Gastroesophageal sphincter (tissue), 4 donors: ENCODE measurements around the gene ITPKA. TPM values are rescaled to one million over a fixed set of nuclear protein-coding genes. Genes with fewer than 3 reads are reported as not detected.
"Not testable (repeated sequence)": the region's sequence is repeated elsewhere in the genome, so short reads cannot be mapped to it uniquely, and the experiment has no call there.

Source experiments
- ATAC-seq: fragments of 150-250 bp; one replicate; pipeline ENCODE4 v1.9.1; 2016; ENCODE audit warnings: mild to moderate bottlenecking, moderate library complexity
- H3K27ac ChIP-seq, 4 donors: fragments of 200-600 bp; sonication (generic) in 3 of 4; 1 replicate in 3 of 4; 2 replicates in 1 of 4; pipeline ENCODE4 v1.5.1; 2016 to 2019
- H3K27me3 ChIP-seq: fragments of 200-600 bp; sonication (generic); one replicate; pipeline ENCODE4 v1.5.1; 2019
- H3K36me3 ChIP-seq, 2 donors: fragments of 200-600 bp; sonication (generic); one replicate each; pipeline ENCODE4 v1.5.1; 2019; ENCODE audit warnings: control low read depth in 1 of 2
- H3K4me1 ChIP-seq, 3 donors: fragments of 200-600 bp; sonication (generic); 1 replicate in 2 of 3; 2 replicates in 1 of 3; pipeline ENCODE4 v1.5.1; 2016 to 2019; ENCODE audit warnings: control low read depth in 2 of 3
- H3K4me3 ChIP-seq, 2 donors: fragments of 200-600 bp; sonication (generic); one replicate each; pipeline ENCODE4 v1.5.1; 2019; ENCODE audit warnings: mild to moderate bottlenecking in 1 of 2, moderate library complexity in 1 of 2
- H3K9me3 ChIP-seq, 3 donors: fragments of 200-600 bp; sonication (generic); one replicate each; pipeline ENCODE4 v1.5.1; 2017 to 2019; ENCODE audit warnings: control low read depth in 2 of 3
- EP300 ChIP-seq: sonication (generic); formaldehyde crosslinking; IDR thresholded peaks from one replicate; pipeline ENCODE4 v1.6.1; 2017; ENCODE audit warnings: antibody characterized with exemption, mild to moderate bottlenecking
- POLR2A ChIP-seq, 2 donors: fragments of 450-650 bp; IDR thresholded peaks; one replicate each; pipeline ENCODE4 v1.6.1; 2017; ENCODE audit warnings: antibody characterized with exemption in 2 of 2, mild to moderate bottlenecking in 2 of 2, moderate library complexity in 1 of 2
- POLR2AphosphoS5 ChIP-seq: sonication (generic); formaldehyde crosslinking; IDR thresholded peaks from one replicate; pipeline ENCODE4 v1.6.1; 2017; ENCODE audit warnings: antibody characterized with exemption
- WGBS, 2 donors: methylation state at CpG; one replicate each; pipeline ENCODE4 v1.1.5; 2018; ENCODE audit warnings: low coverage in 1 of 2; 5-methylcytosine and 5-hydroxymethylcytosine counted together
- total RNA-seq, 4 donors: library from RNA; depleted of rRNA; stranded (reverse); fragments of >200 nt; gene quantifications; one replicate each; pipeline ENCODE4 v1.1.0, GENCODE V29; 2016
- TF ChIP-seq, protein P1 (sequence below), 4 experiments: fragments of 200-600 bp in 2 of 4; fragments of 450-650 bp in 2 of 4; sonication (generic) in 1 of 4; IDR thresholded peaks; one replicate each; pipeline ENCODE4 v1.5.1; 2017 to 2019; ENCODE audit warnings: antibody characterized with exemption in 4 of 4, mild to moderate bottlenecking in 2 of 4, moderate library complexity in 2 of 4

The ITPKA gene
- total RNA-seq, 4 donors from 2014 or later = 0.85 to 1.2 (median 0.94) TPM; not detected in 1

- H3K27me3 ChIP-seq = no peaks in the 10 kb centered on the region
- H3K9me3 ChIP-seq = no peaks in the 10 kb centered on the region
- 71 to 86% methylated on average over 8 of the region's 8 CpGs for WGBS, 2 donors
- ATAC-seq = no peak
- peaks cover 0 to 97% of the 10 kb centered on the region in 2 donors for H3K36me3 ChIP-seq
- no peak overlapping the region for H3K4me3 ChIP-seq
- H3K4me1 ChIP-seq = no peaks in the 10 kb centered on the region
- H3K27ac ChIP-seq = no peak overlapping the region
- no peak for TF ChIP-seq EP300
- TF ChIP-seq, protein P1, sequence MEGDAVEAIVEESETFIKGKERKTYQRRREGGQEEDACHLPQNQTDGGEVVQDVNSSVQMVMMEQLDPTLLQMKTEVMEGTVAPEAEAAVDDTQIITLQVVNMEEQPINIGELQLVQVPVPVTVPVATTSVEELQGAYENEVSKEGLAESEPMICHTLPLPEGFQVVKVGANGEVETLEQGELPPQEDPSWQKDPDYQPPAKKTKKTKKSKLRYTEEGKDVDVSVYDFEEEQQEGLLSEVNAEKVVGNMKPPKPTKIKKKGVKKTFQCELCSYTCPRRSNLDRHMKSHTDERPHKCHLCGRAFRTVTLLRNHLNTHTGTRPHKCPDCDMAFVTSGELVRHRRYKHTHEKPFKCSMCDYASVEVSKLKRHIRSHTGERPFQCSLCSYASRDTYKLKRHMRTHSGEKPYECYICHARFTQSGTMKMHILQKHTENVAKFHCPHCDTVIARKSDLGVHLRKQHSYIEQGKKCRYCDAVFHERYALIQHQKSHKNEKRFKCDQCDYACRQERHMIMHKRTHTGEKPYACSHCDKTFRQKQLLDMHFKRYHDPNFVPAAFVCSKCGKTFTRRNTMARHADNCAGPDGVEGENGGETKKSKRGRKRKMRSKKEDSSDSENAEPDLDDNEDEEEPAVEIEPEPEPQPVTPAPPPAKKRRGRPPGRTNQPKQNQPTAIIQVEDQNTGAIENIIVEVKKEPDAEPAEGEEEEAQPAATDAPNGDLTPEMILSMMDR (IDR thresholded peaks at IDR 0.05) = peak in 3 of 4 experiments; percentile 42 to 54 (median 43)
Observed at GRCh38 chr15:41465822-41466421, 27.8 kb upstream of the ITPKA start.

- Histone ChIP-seq H3K36me3 (peaks cover 0 to 98% of the 10 kb centered on the region in 2 donors), H3K27me3 (no peaks in the 10 kb centered on the region), H3K27ac (no peak overlapping the region)
Observed at GRCh38 chr15:41466711-41467110, 27.0 kb upstream of the ITPKA start.

DNA sequence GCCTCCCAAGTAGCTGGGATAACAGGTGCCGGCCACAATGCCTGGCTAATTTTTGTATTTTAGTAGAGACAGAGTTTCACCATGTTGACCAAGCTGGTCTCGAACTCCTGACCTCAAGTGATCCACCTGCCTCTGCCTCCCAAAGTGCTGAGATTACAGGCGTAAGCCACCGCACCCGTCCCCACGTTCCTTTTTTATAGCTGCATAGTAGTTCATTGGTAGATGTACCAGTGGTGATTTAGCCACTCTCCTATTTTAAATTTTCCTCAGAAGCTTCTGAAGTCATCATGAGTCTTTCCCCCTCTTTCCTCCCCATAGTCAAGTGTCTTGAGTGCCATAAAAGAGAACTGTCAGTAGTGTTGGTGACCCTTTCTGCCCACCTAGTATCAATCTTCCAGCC lies 24.0 kb upstream of the ITPKA start:
- H3K4me3 ChIP-seq, H3K9me3 ChIP-seq, H3K27me3 ChIP-seq, H3K27ac ChIP-seq, H3K4me1 ChIP-seq, ATAC-seq: not testable (repeated sequence)
- WGBS, 2 donors = 97 to 100% methylated on average over 1 to 6 of the region's 6 CpGs
- peaks cover 0 to 100% of the 10 kb centered on the region in 2 donors for H3K36me3 ChIP-seq

More at GRCh38 chr15:41466711-41467110, 27.0 kb upstream of the ITPKA start:
- Histone ChIP-seq H3K4me3 (no peak overlapping the region), H3K4me1 (no peaks in the 10 kb centered on the region), H3K9me3 (no peaks in the 10 kb centered on the region)
- 70 to 80% methylated on average over 3 of the region's 3 CpGs for WGBS, 2 donors
- no peak for TF ChIP-seq EP300
- no peak for TF ChIP-seq POLR2A (IDR thresholded peaks at IDR 0.05)
- TF ChIP-seq, protein P1 (IDR thresholded peaks at IDR 0.05) = no peak
- TF ChIP-seq POLR2AphosphoS5 = no peak
- no peak for ATAC-seq

- 76 to 90% methylated on average over 2 to 3 of the region's 11 CpGs for WGBS, 2 donors
- Histone ChIP-seq H3K27ac (no peak overlapping the region), H3K4me3 (no peak overlapping the region), H3K27me3 (no peaks in the 10 kb centered on the region), H3K9me3 (no peaks in the 10 kb centered on the region), H3K36me3 (peaks cover 3 to 100% of the 10 kb centered on the region in 2 donors), H3K4me1 (no peaks in the 10 kb centered on the region)
- no peak for TF ChIP-seq POLR2A (IDR thresholded peaks at IDR 0.05)
- no peak for TF ChIP-seq EP300
- TF ChIP-seq, protein P1 (IDR thresholded peaks at IDR 0.05) = no peak
- no peak for TF ChIP-seq POLR2AphosphoS5
- ATAC-seq = no peak
Observed at GRCh38 chr15:41473418-41473817, 20.3 kb upstream of the ITPKA start.

- TF ChIP-seq POLR2AphosphoS5 = no peak
- no peak for TF ChIP-seq EP300
- TF ChIP-seq, protein P1 (IDR thresholded peaks at IDR 0.05) = no peak
- H3K27ac ChIP-seq = no peak overlapping the region
- H3K27me3 ChIP-seq = no peaks in the 10 kb centered on the region
- WGBS, 2 donors = 78 to 87% methylated on average over 5 to 6 of the region's 8 CpGs
- ATAC-seq = no peak
- H3K4me3 ChIP-seq = no peak overlapping the region
- H3K36me3 ChIP-seq = peaks cover 3 to 100% of the 10 kb centered on the region in 2 donors
- H3K4me1 ChIP-seq = no peaks in the 10 kb centered on the region
- no peaks in the 10 kb centered on the region for H3K9me3 ChIP-seq
Observed at GRCh38 chr15:41474436-41474835, 19.2 kb upstream of the ITPKA start.
